SKM-1 treated with dmso at 0.1 percent for 144 hours (cell line): ENCODE measurements around the gene AK5.

Source experiments
- DNase-seq: peaks from one replicate; lab custom pipeline; 2025; ENCODE audit not compliant: unreplicated experiment; lab: John Stamatoyannopoulos, UW

Gene AK5

GRCh38 chr1:77349275-77349674 is 67.5 kb downstream of the AK5 start:
- DNase-seq = no peak

GRCh38 chr1:77350012-77350770 is 68.4 kb downstream of the AK5 start:
- no peak for DNase-seq

- DNase-seq = no peak
Observed at GRCh38 chr1:77354536-77354935, 72.7 kb downstream of the AK5 start.

- DNase-seq = no peak
Observed at GRCh38 chr1:77355010-77355409, 73.2 kb downstream of the AK5 start.

- DNase-seq = no peak
Observed at GRCh38 chr1:77356136-77356535, 74.3 kb downstream of the AK5 start.

GRCh38 chr1:77360256-77360655 is 78.4 kb downstream of the AK5 start:
- no peak for DNase-seq

GRCh38 chr1:77361621-77362020 is 79.8 kb downstream of the AK5 start:
- DNase-seq = no peak

GRCh38 chr1:77370161-77370560 is 88.3 kb downstream of the AK5 start:
- DNase-seq = no peak

- no peak for DNase-seq
Observed at GRCh38 chr1:77370583-77371306, 88.9 kb downstream of the AK5 start.

GRCh38 chr1:77371396-77371795 is 89.6 kb downstream of the AK5 start:
- DNase-seq = no peak

GRCh38 chr1:77373702-77374101 is 91.9 kb downstream of the AK5 start:
- no peak for DNase-seq

- no peak for DNase-seq
Observed at GRCh38 chr1:77375541-77375940, 93.7 kb downstream of the AK5 start.

GRCh38 chr1:77375990-77376389 is 94.2 kb downstream of the AK5 start:
- no peak for DNase-seq

- DNase-seq = no peak
Observed at GRCh38 chr1:77378723-77379535, 97.1 kb downstream of the AK5 start.

- DNase-seq = no peak
Observed at GRCh38 chr1:77382366-77382765, 100.5 kb downstream of the AK5 start.

GRCh38 chr1:77383236-77383635 is 101.4 kb downstream of the AK5 start:
- no peak for DNase-seq

- no peak for DNase-seq
Observed at GRCh38 chr1:77385551-77385950, 103.7 kb downstream of the AK5 start.

GRCh38 chr1:77386276-77386675 is 104.5 kb downstream of the AK5 start:
- no peak for DNase-seq

GRCh38 chr1:77387553-77387952 is 105.7 kb downstream of the AK5 start:
- no peak for DNase-seq

- no peak for DNase-seq
Observed at GRCh38 chr1:77388661-77389060, 106.8 kb downstream of the AK5 start.

- DNase-seq = no peak
Observed at GRCh38 chr1:77392486-77392885, 110.7 kb downstream of the AK5 start.

- no peak for DNase-seq
Observed at GRCh38 chr1:77394166-77394565, 112.3 kb downstream of the AK5 start.
